SH-SY5Y (cell line): ENCODE data around the gene CA5A.

Experiments used
- GATA2 ChIP-seq: IDR thresholded peaks from 2 replicates; pipeline ENCODE4 v1.6.1; 2011; ENCODE audit warnings: mild to moderate bottlenecking, low read depth, low read length
- GATA3 ChIP-seq: IDR thresholded peaks from 2 replicates; pipeline ENCODE4 v1.6.1; 2011; ENCODE audit warnings: low read depth, mild to moderate bottlenecking, low read length, moderate library complexity

DNA sequence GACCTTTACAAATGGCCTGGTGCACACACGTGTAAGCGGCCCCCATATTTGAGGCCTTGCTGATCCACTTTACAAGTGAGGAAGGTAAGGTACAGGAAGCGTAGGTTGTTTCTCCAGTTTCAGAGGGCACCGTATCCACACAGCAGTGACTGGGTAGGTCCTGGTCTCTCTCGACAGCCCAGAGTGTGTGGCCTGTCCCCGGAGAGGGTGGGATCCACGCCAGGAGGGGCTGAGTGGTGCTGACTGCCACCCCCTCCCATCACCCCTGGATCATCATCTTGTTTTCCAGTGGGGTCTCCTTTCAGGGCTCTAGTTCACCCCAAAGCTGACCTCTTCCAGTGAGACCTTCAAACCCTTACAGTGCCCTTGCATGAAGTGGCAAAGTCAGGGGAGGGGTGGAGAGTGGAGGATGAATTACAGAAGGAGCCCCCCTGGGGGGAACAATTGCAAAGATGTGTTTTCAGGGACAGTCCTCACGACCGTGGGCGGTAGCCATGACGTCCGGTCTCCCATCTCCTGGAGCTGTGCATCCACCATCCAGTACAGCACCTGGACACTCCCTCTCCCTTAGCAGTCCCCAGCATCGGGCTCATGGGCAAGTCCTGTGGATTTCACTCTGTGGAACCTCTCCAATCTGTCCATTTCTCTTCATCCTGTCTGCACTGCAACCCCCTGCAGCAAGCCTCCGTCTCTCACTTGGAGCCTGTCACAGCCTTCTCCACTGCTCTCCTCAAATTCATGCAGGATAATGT is 10.4 kb upstream of the CA5A start:
- no peak for TF ChIP-seq GATA2
- TF ChIP-seq GATA3 = no peak
